ENCODE data around the gene ENTR1.

ENTR1 gene

DNA sequence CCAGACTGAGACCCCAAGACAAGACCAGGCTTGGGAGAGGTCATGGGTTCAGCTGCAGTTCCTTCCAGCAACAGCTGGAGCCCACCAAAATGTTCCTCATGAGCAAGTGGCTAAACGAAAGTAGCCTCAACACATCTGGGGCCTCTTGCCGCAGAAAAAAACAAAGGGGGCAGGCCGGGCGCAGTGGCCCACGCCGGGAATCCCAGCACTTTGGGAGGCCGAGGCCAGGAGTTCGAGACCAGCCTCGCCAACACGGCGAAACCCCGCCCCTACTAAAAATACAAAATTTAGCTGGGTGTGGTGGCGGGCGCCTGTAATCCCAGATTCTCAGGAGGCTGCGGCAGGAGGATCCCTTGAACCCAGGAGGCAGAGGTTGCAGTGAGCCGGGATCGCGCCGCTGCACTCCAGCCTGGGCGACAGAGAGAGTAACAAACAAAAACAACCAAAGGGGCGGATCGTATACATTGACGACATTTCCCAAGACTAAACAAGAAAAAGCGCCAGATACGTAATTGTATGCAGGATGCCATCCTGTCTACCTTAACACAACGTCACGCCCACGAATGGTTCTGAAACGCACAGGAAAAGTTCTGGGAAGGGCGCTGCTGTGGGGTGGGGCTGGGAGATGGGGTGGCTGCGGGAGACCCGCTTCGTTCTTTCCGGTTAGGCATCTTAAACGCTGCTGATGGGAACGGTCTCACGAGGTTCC is 27.6 kb upstream of the ENTR1 start:
- peak overlapping the region; percentile 91 for H3K27ac ChIP-seq
- TF ChIP-seq, protein P1, sequence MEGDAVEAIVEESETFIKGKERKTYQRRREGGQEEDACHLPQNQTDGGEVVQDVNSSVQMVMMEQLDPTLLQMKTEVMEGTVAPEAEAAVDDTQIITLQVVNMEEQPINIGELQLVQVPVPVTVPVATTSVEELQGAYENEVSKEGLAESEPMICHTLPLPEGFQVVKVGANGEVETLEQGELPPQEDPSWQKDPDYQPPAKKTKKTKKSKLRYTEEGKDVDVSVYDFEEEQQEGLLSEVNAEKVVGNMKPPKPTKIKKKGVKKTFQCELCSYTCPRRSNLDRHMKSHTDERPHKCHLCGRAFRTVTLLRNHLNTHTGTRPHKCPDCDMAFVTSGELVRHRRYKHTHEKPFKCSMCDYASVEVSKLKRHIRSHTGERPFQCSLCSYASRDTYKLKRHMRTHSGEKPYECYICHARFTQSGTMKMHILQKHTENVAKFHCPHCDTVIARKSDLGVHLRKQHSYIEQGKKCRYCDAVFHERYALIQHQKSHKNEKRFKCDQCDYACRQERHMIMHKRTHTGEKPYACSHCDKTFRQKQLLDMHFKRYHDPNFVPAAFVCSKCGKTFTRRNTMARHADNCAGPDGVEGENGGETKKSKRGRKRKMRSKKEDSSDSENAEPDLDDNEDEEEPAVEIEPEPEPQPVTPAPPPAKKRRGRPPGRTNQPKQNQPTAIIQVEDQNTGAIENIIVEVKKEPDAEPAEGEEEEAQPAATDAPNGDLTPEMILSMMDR (conservative IDR thresholded peaks at IDR 0.05): no peak

DNA sequence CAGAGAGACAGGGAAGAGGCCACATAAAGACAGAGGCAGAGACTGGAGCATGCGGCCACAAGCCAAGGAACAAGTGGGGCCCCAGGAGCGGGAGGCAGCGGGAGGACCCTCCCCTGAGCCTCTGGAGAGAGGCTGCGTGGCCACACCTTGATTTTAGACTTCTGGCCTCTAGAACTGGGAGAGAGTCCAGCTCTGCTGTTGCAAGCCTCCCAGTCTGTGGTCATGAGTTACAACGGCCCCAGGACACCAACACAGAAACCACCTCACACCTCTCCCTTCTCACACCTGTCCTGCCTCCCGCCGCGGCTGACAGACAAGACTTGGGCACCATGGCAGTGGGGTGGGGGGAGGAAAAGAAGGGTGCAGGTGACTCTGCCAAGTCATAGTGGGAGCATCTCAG is 27.0 kb upstream of the ENTR1 start:
- TF ChIP-seq, protein P1 (conservative IDR thresholded peaks at IDR 0.05): no peak

DNA sequence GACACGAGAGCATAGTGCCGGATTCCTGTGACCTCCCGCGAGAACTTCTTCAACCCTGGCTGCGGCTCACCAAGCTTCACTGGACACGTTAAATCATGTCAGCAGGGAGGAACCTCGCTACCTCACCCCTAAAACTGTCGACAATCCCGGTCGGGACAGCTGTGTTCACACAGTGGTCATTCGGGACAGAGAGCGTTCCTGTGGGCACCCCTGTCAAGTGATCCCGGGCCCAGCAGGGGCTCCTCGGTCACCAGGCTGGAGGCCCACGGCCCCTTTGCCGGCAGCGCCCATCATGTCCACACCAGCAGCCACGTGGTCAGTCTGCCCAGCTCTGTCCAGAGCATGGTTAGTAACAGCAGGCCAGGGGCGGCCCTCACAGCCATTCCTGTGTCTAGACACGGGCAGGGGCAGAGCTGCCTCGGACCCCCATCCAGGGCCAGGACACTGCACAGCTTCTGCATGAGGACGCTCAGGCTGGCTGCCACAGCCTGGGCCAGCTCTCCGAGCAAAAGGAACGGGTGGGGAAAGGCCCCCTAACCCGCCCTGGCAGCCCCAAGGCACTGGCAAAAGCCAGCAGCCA is 25.7 kb upstream of the ENTR1 start:
- TF ChIP-seq, protein P1 (conservative IDR thresholded peaks at IDR 0.05): no peak
- H3K27ac ChIP-seq: no peak overlapping the region

More for the DNA sequence above, 27.0 kb upstream of the ENTR1 start:
- peak overlapping the region; percentile 91; the same call in 1 of the 2 replicates for H3K27ac ChIP-seq

DNA sequence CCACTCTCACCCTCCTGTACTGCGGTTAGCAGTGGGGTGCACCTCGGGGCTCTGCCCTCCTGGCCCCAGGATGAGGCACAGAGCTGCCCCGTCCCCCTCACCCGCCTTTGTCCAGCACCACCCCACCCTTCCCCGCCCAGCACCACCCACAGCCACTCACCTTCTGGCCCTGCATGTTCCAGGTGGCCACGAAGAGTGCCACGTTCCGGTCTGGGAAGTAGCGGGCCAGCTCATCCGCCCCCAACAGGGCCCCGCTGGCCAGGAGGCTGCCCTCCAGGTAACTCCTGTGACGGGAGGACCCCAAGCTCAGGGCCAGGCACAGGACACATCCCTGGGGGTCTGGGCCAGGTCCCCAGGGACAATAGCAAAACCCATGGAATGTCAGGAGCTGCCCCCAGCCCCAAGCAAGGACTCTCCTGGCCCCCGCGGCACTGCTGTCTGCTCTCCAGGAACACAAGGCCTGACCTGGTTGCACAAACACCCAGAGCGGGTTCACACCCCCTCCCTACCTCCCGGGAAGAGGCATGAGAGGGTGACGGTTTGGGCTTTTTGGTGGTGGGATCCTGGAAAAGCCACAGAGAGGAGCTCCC is 24.3 kb upstream of the ENTR1 start:
- TF ChIP-seq, protein P1 (conservative IDR thresholded peaks at IDR 0.05): no peak
- no peak overlapping the region for H3K27ac ChIP-seq

DNA sequence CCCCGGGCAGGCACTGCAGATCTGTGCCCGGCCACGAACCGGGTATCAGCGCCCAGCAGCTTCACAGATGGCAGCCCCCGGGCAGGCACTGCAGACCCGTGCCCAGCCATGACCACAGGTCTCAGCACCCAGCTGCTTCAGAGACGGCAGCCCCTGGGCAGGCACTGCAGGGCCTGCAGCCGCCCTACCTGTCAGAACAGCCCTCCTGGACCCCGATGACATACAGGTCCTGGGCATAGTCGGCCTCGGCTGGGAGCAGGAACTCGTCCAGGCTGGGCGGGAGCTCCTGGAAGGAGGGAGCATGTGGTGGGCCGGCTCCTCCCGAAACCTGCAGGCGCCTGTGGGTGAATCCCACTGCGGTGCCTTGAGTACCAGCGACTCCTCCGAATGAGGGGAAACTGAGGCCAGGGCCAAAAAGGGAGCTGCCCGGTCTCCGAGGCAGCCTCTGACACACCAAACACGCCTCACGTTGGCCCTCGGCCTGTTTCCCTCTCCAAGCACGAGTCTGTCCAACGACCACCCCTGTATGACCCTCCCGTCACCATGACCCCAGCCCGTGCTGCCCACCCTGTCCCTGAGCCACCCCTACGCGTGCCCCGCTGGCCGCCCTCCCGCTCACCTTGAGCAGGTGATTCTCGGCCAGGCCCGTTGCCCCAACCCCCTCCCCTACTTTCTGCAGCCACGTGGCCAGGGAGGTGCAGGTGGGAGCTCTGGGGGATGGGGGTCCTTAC is 23.6 kb upstream of the ENTR1 start:
- H3K27ac ChIP-seq: no peak overlapping the region
- TF ChIP-seq, protein P1 (conservative IDR thresholded peaks at IDR 0.05): no peak

DNA sequence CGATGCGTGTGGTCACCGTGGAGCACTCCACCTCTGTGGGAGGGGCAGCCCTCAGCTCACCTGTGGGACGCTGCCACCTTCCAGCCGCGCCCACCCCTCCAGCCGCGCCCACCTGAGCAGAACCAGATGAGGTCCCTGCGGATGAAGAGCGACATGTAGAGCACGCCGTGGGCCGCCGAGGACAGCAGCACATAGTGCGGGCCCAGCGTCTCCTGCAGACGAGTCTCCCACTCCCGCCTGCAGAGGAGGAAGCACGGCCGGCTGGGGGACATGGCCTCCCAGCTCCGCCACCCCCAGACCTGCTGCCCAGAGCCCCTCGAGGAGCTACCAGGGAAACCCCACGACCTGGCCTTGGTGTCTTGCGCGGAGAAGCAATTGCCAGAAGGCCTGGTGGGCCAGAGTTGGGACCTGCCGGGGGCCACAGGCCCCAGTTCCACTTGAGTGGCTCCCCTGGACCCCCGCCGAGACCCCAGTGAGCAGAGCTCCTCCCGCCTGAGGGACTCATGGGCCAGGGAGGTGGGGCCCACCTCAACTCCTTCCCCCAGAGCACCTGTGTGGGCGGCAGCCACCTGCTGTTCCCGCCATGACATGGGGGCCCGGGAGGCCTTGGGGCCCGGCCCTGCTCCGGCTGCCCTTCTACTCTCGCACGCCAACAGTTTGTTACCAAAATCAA is 22.8 kb upstream of the ENTR1 start:
- no peak overlapping the region for H3K27ac ChIP-seq
- TF ChIP-seq, protein P1 (conservative IDR thresholded peaks at IDR 0.05): no peak
